ENCODE measurements around the gene RALGPS1.

Gene RALGPS1

GRCh38 chr9:127223266-127223665 lies 308.7 kb downstream of the RALGPS1 start:
- Mint-ChIP-seq H3K36me3 (ENCODE audit: insufficient read depth) (peaks cover 40% of the 10 kb centered on the region), H3K27ac (peak overlapping the region in 1 of 2 donors; percentile 71), H3K4me3 (peak overlapping the region; percentile 5 to 11), H3K9me3 (no peaks in the 10 kb centered on the region), H3K4me1 (ENCODE audit: low read depth in 2 of 2) (peaks cover 22 to 25% of the 10 kb centered on the region in 2 donors), H3K27me3 (no peaks in the 10 kb centered on the region)
- DNase-seq = no peak
- ATAC-seq (replicated peaks) = no peak

DNA sequence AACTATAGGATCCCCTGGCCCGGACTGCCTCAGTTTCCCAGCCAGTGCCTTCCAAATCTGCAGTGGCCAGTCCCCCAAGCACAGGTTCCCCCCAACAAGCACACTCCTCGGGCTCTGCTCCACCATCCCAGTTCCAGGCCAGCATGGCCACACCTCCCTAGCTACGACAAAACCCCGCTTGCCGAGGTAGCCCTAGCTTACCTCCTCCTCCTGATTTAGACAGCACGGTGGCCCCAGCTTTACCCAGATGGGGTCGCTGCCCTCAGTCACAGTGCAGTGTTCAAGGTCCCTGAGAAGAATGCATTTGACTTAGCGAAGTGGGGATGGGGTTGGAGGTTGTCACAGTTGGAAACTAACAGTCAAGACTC lies 309.2 kb downstream of the RALGPS1 start:
- peak overlapping the region; percentile 89 to 90 for H3K4me3 Mint-ChIP-seq
- ATAC-seq (replicated peaks) = peak; percentile 0
- H3K27ac Mint-ChIP-seq = peak overlapping the region; percentile 95 to 97
- peaks cover 22 to 25% of the 10 kb centered on the region in 2 donors for H3K4me1 Mint-ChIP-seq (ENCODE audit: low read depth in 2 of 2)
- no peak for DNase-seq
- peaks cover 40% of the 10 kb centered on the region for H3K36me3 Mint-ChIP-seq (ENCODE audit: insufficient read depth)
- no peaks in the 10 kb centered on the region for H3K27me3 Mint-ChIP-seq
- no peaks in the 10 kb centered on the region for H3K9me3 Mint-ChIP-seq

DNA sequence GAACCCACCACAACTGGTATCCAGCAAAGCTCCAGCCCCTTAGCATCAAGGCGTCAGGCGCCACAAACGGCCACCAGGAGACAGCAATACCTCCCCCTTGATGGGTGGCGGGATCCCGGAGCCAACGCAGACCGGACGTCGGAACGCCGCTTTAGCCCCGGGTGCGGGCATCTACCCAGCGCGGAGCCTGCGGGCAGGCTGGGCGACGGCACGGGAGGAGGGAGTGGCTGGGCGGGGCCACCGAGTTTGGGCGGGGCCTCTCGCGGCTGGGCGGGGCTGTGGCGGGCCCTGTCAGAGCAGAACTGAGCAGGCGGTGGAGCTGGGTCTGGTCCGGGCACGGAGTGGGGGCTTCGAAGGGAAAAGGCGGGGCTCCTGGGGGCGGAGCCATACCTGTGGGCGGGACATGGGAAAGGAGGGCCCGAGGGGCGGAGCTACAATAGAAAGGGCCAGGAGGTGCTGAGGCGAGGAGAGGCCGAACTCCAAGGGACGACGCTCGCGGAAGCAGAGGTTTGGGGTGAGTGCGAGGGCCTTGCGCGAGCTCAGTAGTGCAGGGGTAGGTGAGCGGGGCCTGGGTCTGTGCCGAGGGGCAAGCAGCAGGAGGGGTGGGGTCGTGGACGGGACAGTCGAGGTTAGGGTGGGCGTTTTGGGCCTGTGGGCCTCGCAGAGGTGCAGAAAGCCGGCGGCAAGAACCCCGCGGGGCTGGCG lies 309.7 kb downstream of the RALGPS1 start:
- H3K4me1 Mint-ChIP-seq (ENCODE audit: low read depth in 2 of 2) = peaks cover 22 to 25% of the 10 kb centered on the region in 2 donors

DNA sequence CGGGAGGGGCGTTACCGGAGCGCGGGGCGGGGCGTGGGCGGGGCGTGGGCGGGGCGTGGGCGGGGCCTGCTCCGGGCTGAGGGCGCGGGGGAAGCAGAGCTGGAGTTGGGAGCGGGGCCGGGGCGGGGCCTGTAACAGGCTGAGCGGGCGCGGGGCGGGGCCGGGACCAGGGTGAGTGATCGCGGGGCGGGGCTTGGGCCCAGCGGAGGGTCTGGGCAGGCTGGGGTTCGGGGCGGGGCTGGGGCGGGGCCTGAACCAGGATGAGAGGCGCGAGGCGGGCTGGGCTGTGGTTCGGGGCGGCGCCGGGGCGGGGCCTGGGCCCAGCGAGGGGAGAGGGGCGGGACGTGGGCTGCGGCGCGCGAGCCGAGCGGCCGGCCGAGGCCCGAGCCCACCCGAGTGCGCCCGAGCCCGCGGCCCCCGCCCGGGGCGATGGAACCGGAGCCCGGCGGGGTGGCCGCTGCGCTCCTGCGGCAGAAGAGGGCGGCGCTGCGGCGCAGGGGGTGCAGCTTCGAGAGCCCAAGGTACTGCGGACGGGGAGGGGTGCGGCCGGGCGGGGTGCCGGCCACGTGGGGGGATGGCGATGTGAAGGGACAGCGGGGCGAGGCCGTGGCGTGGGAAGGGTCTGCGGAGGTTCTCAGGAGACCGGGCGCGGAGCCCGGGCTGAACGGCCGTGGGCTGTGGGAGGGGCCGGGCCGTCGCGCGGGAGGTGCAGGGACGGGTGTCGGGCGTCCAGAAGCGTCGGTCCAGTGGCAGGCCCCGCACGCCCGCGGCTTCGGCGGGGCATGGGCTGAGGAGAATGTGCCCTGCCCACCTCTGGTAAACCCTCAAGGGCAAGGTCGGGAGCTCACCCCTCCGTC lies 310.5 kb downstream of the RALGPS1 start:
- no peaks in the 10 kb centered on the region for H3K9me3 Mint-ChIP-seq
- peak overlapping the region; percentile 95 to 97 for H3K27ac Mint-ChIP-seq
- peak overlapping the region; percentile 89 to 90 for H3K4me3 Mint-ChIP-seq
- DNase-seq = peak; percentile 74 to 84 (median 81)
- no peaks in the 10 kb centered on the region for H3K27me3 Mint-ChIP-seq
- ATAC-seq (replicated peaks) = peak; percentile 70
- H3K4me1 Mint-ChIP-seq (ENCODE audit: low read depth in 2 of 2) = peaks cover 22 to 25% of the 10 kb centered on the region in 2 donors
- peaks cover 40% of the 10 kb centered on the region for H3K36me3 Mint-ChIP-seq (ENCODE audit: insufficient read depth)

More for the DNA sequence above, 309.7 kb downstream of the RALGPS1 start:
- peak; percentile 89 to 91 (median 90) for DNase-seq
- Mint-ChIP-seq H3K27ac (peak overlapping the region; percentile 95 to 97), H3K27me3 (no peaks in the 10 kb centered on the region), H3K4me3 (peak overlapping the region; percentile 89 to 90), H3K36me3 (ENCODE audit: insufficient read depth) (peaks cover 40% of the 10 kb centered on the region), H3K9me3 (no peaks in the 10 kb centered on the region)
- ATAC-seq (replicated peaks) = peak; percentile 73

GRCh38 chr9:127225801-127226625 lies 311.4 kb downstream of the RALGPS1 start:
- ATAC-seq (replicated peaks) (no peak), DNase-seq (no peak)
- Mint-ChIP-seq H3K36me3 (ENCODE audit: insufficient read depth) (peaks cover 40% of the 10 kb centered on the region), H3K4me3 (peak overlapping the region; percentile 89 to 90), H3K4me1 (ENCODE audit: low read depth in 2 of 2) (peaks cover 22 to 25% of the 10 kb centered on the region in 2 donors), H3K9me3 (no peaks in the 10 kb centered on the region), H3K27me3 (no peaks in the 10 kb centered on the region), H3K27ac (peak overlapping the region in 1 of 2 donors; percentile 97)

- no peak for DNase-seq
- Mint-ChIP-seq H3K36me3 (ENCODE audit: insufficient read depth) (peaks cover 22% of the 10 kb centered on the region), H3K4me1 (ENCODE audit: low read depth in 2 of 2) (peaks cover 9% of the 10 kb centered on the region in 2 donors), H3K27ac (no peak overlapping the region), H3K27me3 (peaks cover 0 to 8% of the 10 kb centered on the region in 2 donors), H3K9me3 (no peaks in the 10 kb centered on the region), H3K4me3 (no peak overlapping the region)
- ATAC-seq (replicated peaks) = no peak
Observed at GRCh38 chr9:127229691-127230417, 315.3 kb downstream of the RALGPS1 start.

GRCh38 chr9:127231666-127232065 lies 317.1 kb downstream of the RALGPS1 start:
- peaks cover under 1 to 1% of the 10 kb centered on the region in 2 donors for H3K4me1 Mint-ChIP-seq (ENCODE audit: low read depth in 2 of 2)
- DNase-seq (no peak), ATAC-seq (replicated peaks) (no peak)
- H3K27me3 Mint-ChIP-seq = peaks cover 0 to 17% of the 10 kb centered on the region in 2 donors
- H3K36me3 Mint-ChIP-seq (ENCODE audit: insufficient read depth) = peaks cover 4% of the 10 kb centered on the region
- no peaks in the 10 kb centered on the region for H3K9me3 Mint-ChIP-seq
- H3K27ac Mint-ChIP-seq = no peak overlapping the region
- H3K4me3 Mint-ChIP-seq = no peak overlapping the region

DNA sequence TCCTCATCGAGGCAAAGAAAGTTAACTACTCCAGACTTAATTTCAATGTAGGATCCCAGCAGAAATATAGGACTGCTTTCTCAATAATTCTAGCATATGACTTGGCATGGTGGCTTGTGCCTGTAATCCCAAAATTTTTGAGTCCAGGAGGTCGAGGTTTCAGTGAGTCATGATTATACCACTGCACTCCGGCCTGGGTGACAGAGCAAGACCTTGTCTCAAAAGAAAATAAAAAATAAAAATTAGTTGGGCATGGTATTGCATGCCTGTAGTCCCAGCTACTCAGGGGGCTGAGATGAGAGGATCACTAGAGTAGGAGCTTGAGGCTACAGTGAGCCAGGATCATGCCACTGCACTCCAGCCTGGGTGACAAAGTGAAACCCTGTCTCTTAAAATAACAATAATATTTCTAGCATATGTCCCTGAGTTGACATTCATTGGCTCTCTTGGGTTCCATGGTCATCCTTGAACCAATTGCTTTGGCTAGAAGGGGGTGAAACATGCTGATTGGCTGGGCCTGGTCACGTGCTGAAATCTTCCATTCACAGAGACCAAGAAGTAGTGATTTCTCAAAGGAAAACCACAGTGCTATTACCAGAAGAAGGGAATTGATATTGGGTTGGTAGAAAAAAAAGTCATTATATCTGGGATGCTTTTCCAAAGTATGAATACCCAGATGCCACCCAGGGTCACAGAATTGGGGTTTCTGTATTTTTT lies 318.4 kb downstream of the RALGPS1 start:
- H3K4me3 Mint-ChIP-seq = no peak overlapping the region
- no peak for DNase-seq
- H3K27me3 Mint-ChIP-seq = peaks cover 0 to 17% of the 10 kb centered on the region in 2 donors
- ATAC-seq (replicated peaks) = no peak
- H3K9me3 Mint-ChIP-seq = no peaks in the 10 kb centered on the region
- no peak overlapping the region for H3K27ac Mint-ChIP-seq
- no peaks in the 10 kb centered on the region for H3K36me3 Mint-ChIP-seq (ENCODE audit: insufficient read depth)
- H3K4me1 Mint-ChIP-seq (ENCODE audit: low read depth in 2 of 2) = no peaks in the 10 kb centered on the region

GRCh38 chr9:127233550-127233949 lies 319.0 kb downstream of the RALGPS1 start:
- Mint-ChIP-seq H3K27ac (peak overlapping the region in 1 of 2 donors; percentile 27), H3K27me3 (peaks cover 0 to 17% of the 10 kb centered on the region in 2 donors), H3K9me3 (no peaks in the 10 kb centered on the region), H3K4me3 (no peak overlapping the region), H3K36me3 (ENCODE audit: insufficient read depth) (no peaks in the 10 kb centered on the region), H3K4me1 (ENCODE audit: low read depth in 2 of 2) (no peaks in the 10 kb centered on the region)
- DNase-seq (no peak), ATAC-seq (replicated peaks) (no peak)

GRCh38 chr9:127233989-127234388 lies 319.4 kb downstream of the RALGPS1 start:
- H3K27me3 Mint-ChIP-seq = peaks cover 0 to 17% of the 10 kb centered on the region in 2 donors
- H3K27ac Mint-ChIP-seq = peak overlapping the region in 1 of 2 donors; percentile 27
- DNase-seq (no peak), ATAC-seq (replicated peaks) (no peak)
- H3K4me1 Mint-ChIP-seq (ENCODE audit: low read depth in 2 of 2) = no peaks in the 10 kb centered on the region
- H3K9me3 Mint-ChIP-seq = no peaks in the 10 kb centered on the region
- H3K4me3 Mint-ChIP-seq = no peak overlapping the region
- H3K36me3 Mint-ChIP-seq (ENCODE audit: insufficient read depth) = no peaks in the 10 kb centered on the region

DNA sequence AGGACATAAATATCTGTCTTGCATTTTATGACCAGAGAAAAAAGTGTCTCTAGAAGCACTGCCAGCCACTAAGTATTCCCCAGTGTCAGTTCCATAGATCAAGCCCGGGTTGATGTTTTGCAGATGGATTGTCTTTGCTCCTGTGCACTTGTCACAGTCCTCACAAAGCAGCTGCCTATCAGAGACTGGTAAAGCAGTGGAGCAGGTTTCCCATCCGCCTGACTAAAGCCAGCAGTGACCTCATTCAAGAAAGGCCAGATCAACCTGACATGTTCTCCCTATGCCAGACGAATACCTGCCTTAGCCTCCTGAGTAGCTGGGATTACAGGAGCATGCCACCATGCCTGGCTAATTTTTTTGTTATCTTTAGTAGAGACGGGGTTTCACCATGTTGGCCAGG lies 323.2 kb downstream of the RALGPS1 start:
- no peaks in the 10 kb centered on the region for H3K9me3 Mint-ChIP-seq
- H3K4me1 Mint-ChIP-seq (ENCODE audit: low read depth in 2 of 2) = no peaks in the 10 kb centered on the region
- peaks cover 0 to 9% of the 10 kb centered on the region in 2 donors for H3K27me3 Mint-ChIP-seq
- H3K36me3 Mint-ChIP-seq (ENCODE audit: insufficient read depth) = no peaks in the 10 kb centered on the region
- no peak for DNase-seq
- no peak overlapping the region for H3K27ac Mint-ChIP-seq
- no peak for ATAC-seq (replicated peaks)
- no peak overlapping the region for H3K4me3 Mint-ChIP-seq

- no peak overlapping the region for H3K4me3 Mint-ChIP-seq
- no peaks in the 10 kb centered on the region for H3K9me3 Mint-ChIP-seq
- peaks cover 6 to 8% of the 10 kb centered on the region in 2 donors for H3K4me1 Mint-ChIP-seq (ENCODE audit: low read depth in 2 of 2)
- DNase-seq (no peak), ATAC-seq (replicated peaks) (no peak)
- H3K27me3 Mint-ChIP-seq = no peaks in the 10 kb centered on the region
- H3K36me3 Mint-ChIP-seq (ENCODE audit: insufficient read depth) = no peaks in the 10 kb centered on the region
- H3K27ac Mint-ChIP-seq = no peak overlapping the region
Observed at GRCh38 chr9:127241354-127241753, 326.8 kb downstream of the RALGPS1 start.

Measured in effector memory CD8-positive, alpha-beta T cell (primary cell).